Measurements from ENCODE around the gene CDS1.

The CDS1 gene

DNA sequence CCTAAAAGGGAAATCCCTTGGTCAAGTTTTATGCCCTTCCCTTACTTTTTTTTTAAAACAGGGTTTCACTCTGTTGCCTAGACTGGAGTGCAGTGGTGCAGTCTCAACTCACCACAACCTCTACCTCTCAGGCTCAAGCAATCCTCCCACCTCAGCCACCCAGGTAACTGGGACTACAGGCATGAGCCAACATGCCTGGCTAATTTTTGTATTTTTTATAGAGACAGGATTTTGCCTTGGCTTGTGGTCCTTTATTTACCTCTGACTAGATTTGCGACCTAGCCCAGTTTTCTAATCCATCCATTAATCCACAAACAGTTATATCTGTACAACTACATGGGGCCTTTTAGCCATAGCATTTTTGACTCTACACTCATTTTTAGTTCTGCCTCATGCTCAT is 23.7 kb downstream of the CDS1 start:
- H3K4me3 ChIP-seq (ENCODE audit: low read depth, low read length): no peak overlapping the region
- TF ChIP-seq, protein P1, sequence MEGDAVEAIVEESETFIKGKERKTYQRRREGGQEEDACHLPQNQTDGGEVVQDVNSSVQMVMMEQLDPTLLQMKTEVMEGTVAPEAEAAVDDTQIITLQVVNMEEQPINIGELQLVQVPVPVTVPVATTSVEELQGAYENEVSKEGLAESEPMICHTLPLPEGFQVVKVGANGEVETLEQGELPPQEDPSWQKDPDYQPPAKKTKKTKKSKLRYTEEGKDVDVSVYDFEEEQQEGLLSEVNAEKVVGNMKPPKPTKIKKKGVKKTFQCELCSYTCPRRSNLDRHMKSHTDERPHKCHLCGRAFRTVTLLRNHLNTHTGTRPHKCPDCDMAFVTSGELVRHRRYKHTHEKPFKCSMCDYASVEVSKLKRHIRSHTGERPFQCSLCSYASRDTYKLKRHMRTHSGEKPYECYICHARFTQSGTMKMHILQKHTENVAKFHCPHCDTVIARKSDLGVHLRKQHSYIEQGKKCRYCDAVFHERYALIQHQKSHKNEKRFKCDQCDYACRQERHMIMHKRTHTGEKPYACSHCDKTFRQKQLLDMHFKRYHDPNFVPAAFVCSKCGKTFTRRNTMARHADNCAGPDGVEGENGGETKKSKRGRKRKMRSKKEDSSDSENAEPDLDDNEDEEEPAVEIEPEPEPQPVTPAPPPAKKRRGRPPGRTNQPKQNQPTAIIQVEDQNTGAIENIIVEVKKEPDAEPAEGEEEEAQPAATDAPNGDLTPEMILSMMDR (IDR thresholded peaks at IDR 0.05; ENCODE audit: borderline replicate concordance, insufficient read depth, low read depth, low read length): no peak

DNA sequence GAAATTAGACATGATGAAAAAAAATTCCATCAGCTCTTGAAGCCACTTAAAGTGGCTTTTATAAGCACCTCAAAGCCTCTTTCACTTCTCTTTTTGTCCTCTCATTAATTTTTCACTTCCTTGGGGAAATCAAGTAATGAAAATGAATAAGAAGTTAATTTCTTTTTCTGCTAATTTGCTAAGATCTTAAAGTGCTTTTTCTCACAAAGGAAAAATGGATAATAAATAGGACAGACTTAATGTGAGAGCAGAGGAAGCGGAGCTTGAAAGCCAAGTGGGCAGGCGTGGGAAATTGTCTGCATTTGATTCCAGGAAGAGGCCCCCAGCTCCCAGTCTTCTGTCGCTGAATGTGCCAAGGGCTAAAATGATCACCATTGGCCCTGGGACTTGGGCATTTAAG is 28.6 kb downstream of the CDS1 start:
- H3K4me3 ChIP-seq (ENCODE audit: low read depth, low read length): no peak overlapping the region
- TF ChIP-seq, protein P1 (IDR thresholded peaks at IDR 0.05; ENCODE audit: borderline replicate concordance, insufficient read depth, low read depth, low read length): no peak

DNA sequence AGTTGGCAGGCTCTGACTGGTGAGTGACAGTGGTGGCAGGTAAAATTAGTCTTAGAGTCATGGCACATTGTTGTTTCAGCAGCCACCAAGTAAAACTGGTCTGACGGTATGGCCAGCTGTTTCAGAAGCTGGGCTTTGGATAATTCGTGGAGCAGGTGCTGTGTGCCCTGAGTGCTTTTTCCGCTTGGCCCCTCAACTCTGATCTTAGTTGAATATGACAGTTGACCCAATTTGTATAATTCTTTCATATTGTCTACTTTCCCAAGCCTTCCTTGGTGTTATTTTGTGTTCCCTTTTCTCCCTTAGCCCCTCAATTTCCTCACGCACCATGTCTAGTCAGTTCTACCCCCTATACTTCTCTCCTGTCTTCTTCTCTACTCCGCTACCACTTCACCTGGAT is 32.0 kb downstream of the CDS1 start:
- TF ChIP-seq, protein P1 (IDR thresholded peaks at IDR 0.05; ENCODE audit: borderline replicate concordance, insufficient read depth, low read depth, low read length): no peak
- no peak overlapping the region for H3K4me3 ChIP-seq (ENCODE audit: low read depth, low read length)

DNA sequence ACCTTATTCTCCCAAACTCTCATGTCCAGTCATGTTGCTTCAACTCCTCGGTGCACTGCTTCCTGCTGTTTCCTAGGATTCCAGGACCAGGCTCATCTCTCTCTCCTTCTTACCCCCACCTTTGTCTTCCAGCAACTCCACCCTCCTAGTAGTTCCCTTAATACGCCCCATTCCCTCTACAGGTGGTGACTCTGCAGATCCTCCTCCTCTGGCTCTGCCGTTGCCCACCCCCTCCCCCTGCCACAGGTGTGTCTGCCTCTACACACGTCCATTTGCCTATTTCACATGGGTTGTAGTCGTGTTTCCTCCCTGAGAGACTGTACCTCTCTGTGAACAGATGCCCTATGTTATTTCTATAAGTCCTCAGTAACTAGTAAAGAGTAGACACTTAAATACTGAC is 32.4 kb downstream of the CDS1 start:
- H3K4me3 ChIP-seq (ENCODE audit: low read depth, low read length): no peak overlapping the region
- TF ChIP-seq, protein P1 (IDR thresholded peaks at IDR 0.05; ENCODE audit: borderline replicate concordance, insufficient read depth, low read depth, low read length): no peak

DNA sequence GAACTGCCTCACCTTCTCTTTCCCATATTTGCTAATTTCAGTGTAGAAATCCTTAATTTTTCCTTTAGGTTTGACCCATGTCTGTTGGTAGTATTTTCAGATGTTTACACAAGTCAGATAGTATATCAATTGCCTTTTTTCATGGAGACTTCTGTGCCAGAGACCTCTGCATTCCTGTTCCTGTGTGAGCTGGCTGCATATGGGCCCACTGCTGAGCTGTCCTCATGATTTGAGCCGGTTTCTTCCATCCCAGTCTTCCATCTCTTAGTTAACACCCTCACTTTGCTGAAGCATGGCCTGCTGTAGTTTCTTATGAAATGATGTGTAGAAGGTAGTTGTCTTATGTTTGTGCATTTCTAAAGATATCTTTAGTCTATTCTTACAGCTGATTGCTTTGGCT is 40.0 kb downstream of the CDS1 start:
- TF ChIP-seq, protein P1 (IDR thresholded peaks at IDR 0.05; ENCODE audit: borderline replicate concordance, insufficient read depth, low read depth, low read length): no peak

DNA sequence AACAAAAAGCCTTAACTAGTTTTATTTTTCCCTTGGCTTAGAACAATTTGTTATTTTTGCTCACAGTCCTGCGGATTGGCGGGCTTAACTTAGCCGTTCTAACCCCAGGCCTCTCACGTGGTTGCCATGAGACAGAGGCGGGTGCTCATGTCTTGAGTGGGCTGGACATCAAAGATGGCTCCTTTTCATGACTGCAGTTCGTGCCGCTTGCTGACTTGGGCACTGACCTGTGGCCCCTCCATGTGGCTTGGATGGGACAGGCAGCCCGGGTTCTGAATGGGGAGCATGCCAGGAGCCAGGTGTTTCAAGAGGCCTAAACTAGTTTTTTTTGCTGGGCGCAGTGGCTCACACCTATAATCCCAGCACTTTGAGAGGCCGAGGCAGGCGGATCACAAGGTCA is 40.7 kb downstream of the CDS1 start:
- TF ChIP-seq, protein P1 (IDR thresholded peaks at IDR 0.05; ENCODE audit: borderline replicate concordance, insufficient read depth, low read depth, low read length): no peak
- H3K4me3 ChIP-seq (ENCODE audit: low read depth, low read length): no peak overlapping the region

More for the DNA sequence above, 40.0 kb downstream of the CDS1 start:
- H3K4me3 ChIP-seq (ENCODE audit: low read depth, low read length): no peak overlapping the region

DNA sequence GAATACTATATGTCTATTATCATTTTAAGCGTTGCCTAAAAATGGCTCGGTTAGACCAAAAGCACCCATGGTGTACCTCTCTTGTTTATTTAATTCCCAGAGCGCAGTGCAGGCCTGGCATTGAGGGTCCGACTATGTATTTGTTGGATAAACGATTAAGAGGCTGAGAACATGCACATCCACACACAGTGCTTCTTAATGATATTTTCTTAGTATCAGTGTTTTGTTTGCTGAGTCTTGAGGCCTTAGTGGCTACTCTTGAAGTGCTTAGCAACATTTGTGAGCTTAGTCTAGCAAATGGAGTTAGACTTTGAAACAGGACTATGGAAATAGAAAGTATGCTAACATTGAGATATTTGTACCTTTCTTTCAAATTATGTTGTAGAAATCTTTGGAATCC is 43.7 kb downstream of the CDS1 start:
- TF ChIP-seq, protein P1 (IDR thresholded peaks at IDR 0.05; ENCODE audit: borderline replicate concordance, insufficient read depth, low read depth, low read length): no peak
- H3K4me3 ChIP-seq (ENCODE audit: low read depth, low read length): no peak overlapping the region
